ENCODE data around the gene CADM4. TPM values are rescaled to one million over a fixed set of nuclear protein-coding genes. Genes with fewer than 3 reads are reported as not detected.
A peak's percentile ranks its signal among the peaks of the same experiment; 100 is the strongest.

Gene CADM4
- total and polyA plus RNA-seq, 9 of the 15 experiments (the other 6 are each of a cell fraction or from before 2014, with no cell fraction given), result 0.03 to 4.6 (median 1.3) TPM

- peak; percentile 71 for TF ChIP-seq ZBTB33 (CRISPR knock-in tag; IDR thresholded peaks at IDR 0.05)
- TF ChIP-seq PATZ1 (CRISPR knock-in tag; IDR thresholded peaks at IDR 0.05; ENCODE audit: borderline replicate concordance), result no peak
- peak in 1 of 3 experiments; percentile 40 for TF ChIP-seq YY1 (IDR thresholded peaks at IDR 0.05; ENCODE audit: borderline replicate concordance in 1 of 3, control insufficient read depth in 1 of 3, extremely low read depth in 1 of 3, insufficient read depth in 3 of 3, insufficient read length in 1 of 3, insufficient replicate concordance in 2 of 3, low read depth in 1 of 3, low read length in 2 of 3)
- peak; percentile 48 for TF ChIP-seq CREM (IDR thresholded peaks at IDR 0.05; ENCODE audit: low read depth)
- 0 out of 4 replicates have a peak, but pooled peaks have one; percentile 30 to 48 for TF ChIP-seq UBTF (IDR thresholded peaks at IDR 0.05; ENCODE audit: borderline replicate concordance in 1 of 2, low read depth in 2 of 2, low read length in 2 of 2)
- TF ChIP-seq RCOR1 (IDR thresholded peaks at IDR 0.05; ENCODE audit: borderline replicate concordance in 1 of 2, low read depth in 2 of 2, low read length in 2 of 2), result 0 out of 4 replicates have a peak, but pooled peaks of 1 of the 2 experiments have one; percentile 14
- TF ChIP-seq ARID2 (IDR thresholded peaks at IDR 0.05), result peak; percentile 62
- no peak for TF ChIP-seq SREBF1 (IDR thresholded peaks at IDR 0.05; ENCODE audit: borderline replicate concordance, low read depth, low read length)
- no peak for TF ChIP-seq ZNF384 (IDR thresholded peaks at IDR 0.05; ENCODE audit: low read depth, low read length)
- peak; percentile 42; the same call in 1 of the 2 replicates for TF ChIP-seq DEAF1 (CRISPR knock-in tag; IDR thresholded peaks at IDR 0.05)
- peak; percentile 81 for TF ChIP-seq CBFB (CRISPR knock-in tag; IDR thresholded peaks at IDR 0.05)
- TF ChIP-seq TAF1 (IDR thresholded peaks at IDR 0.05; ENCODE audit: control insufficient read depth, extremely low read depth, insufficient read depth, low read length, severe bottlenecking), result peak; percentile 10
- no peak for TF ChIP-seq RBBP5 (IDR thresholded peaks at IDR 0.05; ENCODE audit: borderline replicate concordance, insufficient read depth, low read length, poor library complexity, severe bottlenecking)
- TF ChIP-seq L3MBTL2 (IDR thresholded peaks at IDR 0.05), result 0 out of 2 replicates have a peak, but pooled peaks have one; percentile 27
- no peak for TF ChIP-seq HNRNPUL1 (IDR thresholded peaks at IDR 0.05; ENCODE audit: low read length)
These were observed 44.7 kb downstream of the CADM4 start (continued) for GRCh38 chr19:43594710-43595604.
